Transverse colon (tissue), 4 donors: ENCODE results near the gene TRANK1. TPM values are rescaled to one million over a fixed set of nuclear protein-coding genes. Genes with fewer than 3 reads are reported as not detected.

Source experiments
- DNase-seq: peaks from one replicate; pipeline ENCODE4 v3.0.0-alpha.2; 2019
- H3K27ac ChIP-seq, 4 donors: fragments of 200-600 bp; sonication (generic); 2 replicates each; pipeline ENCODE4 v1.5.1; 2016 to 2018; ENCODE audit warnings: inconsistent platforms in 4 of 4
- H3K27me3 ChIP-seq: fragments of 200-600 bp; sonication (generic); 2 replicates; pipeline ENCODE4 v1.5.1; 2017; ENCODE audit warnings: inconsistent platforms
- H3K36me3 ChIP-seq, 4 donors: fragments of 200-600 bp; sonication (generic); 2 replicates each; pipeline ENCODE4 v1.5.1; 2017 to 2019; ENCODE audit warnings: inconsistent platforms in 4 of 4
- H3K4me1 ChIP-seq, 4 donors: fragments of 200-600 bp; sonication (generic); 2 replicates each; pipeline ENCODE4 v1.5.1; 2017 to 2020; ENCODE audit warnings: inconsistent platforms in 4 of 4
- H3K4me3 ChIP-seq, 4 donors: fragments of 200-600 bp; sonication (generic); 1 replicate in 1 of 4; 2 replicates in 3 of 4; pipeline versions ENCODE4 v1.5.1 to v1.6.1; 2017 to 2019; ENCODE audit warnings: inconsistent platforms in 4 of 4
- H3K9me3 ChIP-seq, 2 donors: fragments of 200-600 bp; sonication (generic); 2 replicates each; pipeline ENCODE4 v1.5.1; 2017 to 2019; ENCODE audit warnings: inconsistent platforms in 2 of 2
- CTCF ChIP-seq, 5 experiments: fragments of 200-600 bp in 3 of 5; fragments of 450-650 bp in 2 of 5; sonication (generic) in 3 of 5; IDR thresholded peaks; 1 replicate in 2 of 5; 2 replicates in 3 of 5; pipeline ENCODE4 v1.5.1; 2016 to 2017; ENCODE audit warnings: antibody characterized with exemption in 5 of 5, inconsistent platforms in 3 of 5, mild to moderate bottlenecking in 2 of 5, moderate library complexity in 1 of 5
- EP300 ChIP-seq: sonication (generic); formaldehyde crosslinking; IDR thresholded peaks from one replicate; pipeline ENCODE4 v1.6.1; 2017; ENCODE audit warnings: antibody characterized with exemption, low read depth
- POLR2A ChIP-seq: fragments of 450-650 bp; IDR thresholded peaks from one replicate; pipeline ENCODE4 v1.6.1; 2016; ENCODE audit warnings: antibody characterized with exemption, mild to moderate bottlenecking, moderate library complexity
- POLR2AphosphoS5 ChIP-seq, 3 donors: sonication (generic); formaldehyde crosslinking; IDR thresholded peaks; one replicate each; pipeline ENCODE4 v1.6.1; 2016; ENCODE audit warnings: antibody characterized with exemption in 3 of 3
- WGBS, 2 donors: methylation state at CpG; one replicate each; pipeline ENCODE4 v1.1.5; 2018; ENCODE audit warnings: low coverage in 1 of 2; 5-methylcytosine and 5-hydroxymethylcytosine counted together
- in situ Hi-C, 4 donors: fragments of 200-750 bp; cut with MboI; loops; one replicate each; pipeline versions ENCODE4 v1.15.0 to v1.15.1; 2017; ENCODE audit warnings: low sequenced_read_pairs in 3 of 4, low pct_ligation_motif_present in 1 of 4, low pct_unique_long_range_greater_than_20kb in 1 of 4
- intact Hi-C: fragments of 100-400 bp; cut with DNase I; formaldehyde crosslinking; loops from one replicate; pipeline ENCODE4 v1.15.1; 2023; ENCODE audit warnings: low total_unique reads
- total RNA-seq, 4 donors: library from RNA; depleted of rRNA; stranded (reverse); fragments of >200 nt; gene quantifications; one replicate each; pipeline ENCODE4 v1.1.0, GENCODE V29; 2016

TRANK1 gene
- total RNA-seq, 4 donors from 2014 or later, result 91.5 to 179 (median 116) TPM

GRCh38 chr3:36871379-36872126 lies 73.3 kb downstream of the TRANK1 start:
- no peak overlapping the region for H3K27ac ChIP-seq
- no peak for DNase-seq
- peaks cover 0 to 5% (median 0%) of the 10 kb centered on the region in 4 donors for H3K4me1 ChIP-seq
- in situ Hi-C loops (loop anchor here in 2 of 4 donors (10.0 to 25.0 kb wide), 2 partner anchors 134 to 137 kb away; no protein-coding TSS in a partner anchor), intact Hi-C loops (loop anchor here (5.0 kb wide), 2 partner anchors 139 to 301 kb away; partner anchors contain the start of gene LRRFIP2)
- TF ChIP-seq EP300, result no peak
- no peak for TF ChIP-seq POLR2A
- no peak for TF ChIP-seq POLR2AphosphoS5 (IDR thresholded peaks at IDR 0.05)
- TF ChIP-seq CTCF (IDR thresholded peaks at IDR 0.05), result no peak
- H3K27me3 ChIP-seq, result no peaks in the 10 kb centered on the region
- no peak overlapping the region for H3K4me3 ChIP-seq
- WGBS, 2 donors, result 78 to 81% methylated on average over 1 to 2 of the region's 2 CpGs
- H3K9me3 ChIP-seq, result no peaks in the 10 kb centered on the region
- no peaks in the 10 kb centered on the region for H3K36me3 ChIP-seq

GRCh38 chr3:36868614-36869436 lies 76.0 kb downstream of the TRANK1 start:
- in situ Hi-C loops (loop anchor here in 3 of 4 donors (10.0 to 25.0 kb wide), 2 partner anchors 132 to 134 kb away; no protein-coding TSS in a partner anchor), intact Hi-C loops (no loop called here)
- 10 to 30% methylated on average over 2 of the region's 2 CpGs for WGBS, 2 donors
- peak; percentile 37 for DNase-seq
- Histone ChIP-seq H3K27ac (no peak overlapping the region), H3K36me3 (no peaks in the 10 kb centered on the region), H3K27me3 (no peaks in the 10 kb centered on the region), H3K4me3 (no peak overlapping the region), H3K9me3 (no peaks in the 10 kb centered on the region), H3K4me1 (no peaks in the 10 kb centered on the region)
- TF ChIP-seq CTCF (IDR thresholded peaks at IDR 0.05) (peak; percentile 55 to 82 (median 71)), POLR2AphosphoS5 (IDR thresholded peaks at IDR 0.05) (no peak)

DNA sequence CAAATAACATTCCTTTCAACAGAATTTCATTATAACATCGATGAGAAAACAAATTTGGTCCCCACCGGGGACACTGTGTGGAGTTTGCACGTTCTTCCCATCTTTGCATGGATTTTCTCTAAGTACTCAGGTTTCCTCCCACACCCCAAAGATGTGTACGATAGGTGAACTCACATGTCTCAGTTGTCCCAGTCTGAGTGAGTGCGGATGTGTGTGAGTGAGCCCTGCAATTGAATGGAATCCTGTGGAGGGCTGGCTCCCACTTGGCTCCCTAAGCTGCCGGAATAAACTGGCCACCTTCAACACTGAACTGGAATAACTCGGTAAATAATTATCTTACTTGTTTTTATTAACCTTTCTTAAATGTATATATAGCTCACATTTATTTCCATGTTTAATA lies 77.0 kb downstream of the TRANK1 start:
- 90 to 94% methylated on average over 6 to 7 of the region's 7 CpGs for WGBS, 2 donors
- Histone ChIP-seq H3K36me3 (no peaks in the 10 kb centered on the region), H3K9me3 (no peaks in the 10 kb centered on the region), H3K27me3 (no peaks in the 10 kb centered on the region), H3K4me3 (no peak overlapping the region), H3K27ac (no peak overlapping the region), H3K4me1 (no peaks in the 10 kb centered on the region)
- no peak for DNase-seq
- intact Hi-C loops (no loop called here), in situ Hi-C loops (loop anchor here in 3 of 4 donors (10.0 to 25.0 kb wide), 2 partner anchors 131 to 133 kb away; no protein-coding TSS in a partner anchor)
- no peak for TF ChIP-seq EP300
- no peak for TF ChIP-seq CTCF (IDR thresholded peaks at IDR 0.05)
- TF ChIP-seq POLR2A, result no peak
- no peak for TF ChIP-seq POLR2AphosphoS5 (IDR thresholded peaks at IDR 0.05)

- Histone ChIP-seq H3K27me3 (no peaks in the 10 kb centered on the region), H3K9me3 (no peaks in the 10 kb centered on the region), H3K4me1 (no peaks in the 10 kb centered on the region), H3K36me3 (no peaks in the 10 kb centered on the region), H3K4me3 (no peak overlapping the region), H3K27ac (no peak overlapping the region)
- intact Hi-C loops, result no loop called here
- no peak for DNase-seq
- WGBS, 2 donors, result 83 to 93% methylated on average over 1 to 2 of the region's 2 CpGs
- TF ChIP-seq CTCF (IDR thresholded peaks at IDR 0.05) (no peak), EP300 (no peak), POLR2A (no peak), POLR2AphosphoS5 (IDR thresholded peaks at IDR 0.05) (no peak)
- in situ Hi-C loops, result loop anchor here in 3 of 4 donors (10.0 to 25.0 kb wide), 2 partner anchors 129 to 132 kb away; no protein-coding TSS in a partner anchor
Observed at GRCh38 chr3:36866368-36866767, 78.5 kb downstream of the TRANK1 start.
